ENCODE data around the gene TBC1D16. TPM values are rescaled to one million over a fixed set of nuclear protein-coding genes. Genes with fewer than 3 reads are reported as not detected.
"Not testable (repeated sequence)": the region's sequence is repeated elsewhere in the genome, so short reads cannot be mapped to it uniquely, and the experiment has no call there.

TBC1D16 gene
- total RNA-seq, 1 donor from 2014 or later: 38.4 TPM

DNA sequence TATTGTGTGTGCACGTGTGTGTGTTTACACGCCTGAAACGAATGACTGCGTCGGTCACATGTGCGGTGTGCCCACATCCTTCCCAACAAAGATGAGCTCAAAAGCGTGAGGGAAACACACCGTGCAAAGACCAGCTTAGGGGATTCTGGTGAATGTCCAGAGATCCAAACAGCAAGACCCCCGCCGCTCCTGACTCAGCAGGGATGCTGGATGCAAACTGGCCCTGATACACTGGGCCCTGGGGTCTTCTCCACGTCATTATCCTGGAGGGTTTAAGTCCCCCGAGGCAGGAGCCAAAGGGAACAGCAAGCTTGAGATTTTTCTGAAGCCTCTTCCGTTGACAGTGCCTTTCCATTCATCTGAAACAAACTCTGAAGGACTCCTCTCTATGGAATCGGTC is 59.2 kb downstream of the TBC1D16 start:
- DNase-seq (ENCODE audit: low spot score): no peak

DNA sequence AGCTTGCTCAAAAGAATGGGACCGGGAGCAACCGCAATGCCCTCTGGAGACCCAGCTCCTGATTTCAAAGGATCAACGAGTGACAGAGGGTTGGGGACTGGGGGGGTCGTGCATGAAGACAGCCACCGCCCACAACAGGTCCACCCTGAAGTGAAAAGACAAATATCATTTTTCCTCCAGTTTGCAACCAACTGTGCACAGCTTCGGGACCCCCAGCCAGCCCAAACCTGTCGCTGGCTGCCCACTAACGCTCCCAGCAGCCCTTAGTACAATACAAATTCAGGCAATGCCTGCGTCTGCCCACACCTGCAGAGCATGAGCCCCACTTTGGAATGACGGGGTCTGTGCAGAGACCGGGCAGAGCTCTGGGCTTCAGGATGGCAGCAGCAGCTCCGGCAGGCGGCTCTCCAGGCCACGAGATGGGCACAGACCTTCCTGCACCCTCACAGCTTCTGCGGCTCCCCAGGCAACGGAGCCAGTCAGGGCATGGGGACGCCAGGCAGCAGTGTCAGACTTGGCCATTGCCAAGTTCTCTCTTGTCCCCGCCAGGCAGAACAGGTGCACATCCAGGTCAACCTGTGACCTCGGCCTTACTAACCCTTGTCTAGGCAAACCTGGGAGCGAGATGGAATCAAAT is 60.1 kb downstream of the TBC1D16 start:
- DNase-seq (ENCODE audit: low spot score): no peak

DNA sequence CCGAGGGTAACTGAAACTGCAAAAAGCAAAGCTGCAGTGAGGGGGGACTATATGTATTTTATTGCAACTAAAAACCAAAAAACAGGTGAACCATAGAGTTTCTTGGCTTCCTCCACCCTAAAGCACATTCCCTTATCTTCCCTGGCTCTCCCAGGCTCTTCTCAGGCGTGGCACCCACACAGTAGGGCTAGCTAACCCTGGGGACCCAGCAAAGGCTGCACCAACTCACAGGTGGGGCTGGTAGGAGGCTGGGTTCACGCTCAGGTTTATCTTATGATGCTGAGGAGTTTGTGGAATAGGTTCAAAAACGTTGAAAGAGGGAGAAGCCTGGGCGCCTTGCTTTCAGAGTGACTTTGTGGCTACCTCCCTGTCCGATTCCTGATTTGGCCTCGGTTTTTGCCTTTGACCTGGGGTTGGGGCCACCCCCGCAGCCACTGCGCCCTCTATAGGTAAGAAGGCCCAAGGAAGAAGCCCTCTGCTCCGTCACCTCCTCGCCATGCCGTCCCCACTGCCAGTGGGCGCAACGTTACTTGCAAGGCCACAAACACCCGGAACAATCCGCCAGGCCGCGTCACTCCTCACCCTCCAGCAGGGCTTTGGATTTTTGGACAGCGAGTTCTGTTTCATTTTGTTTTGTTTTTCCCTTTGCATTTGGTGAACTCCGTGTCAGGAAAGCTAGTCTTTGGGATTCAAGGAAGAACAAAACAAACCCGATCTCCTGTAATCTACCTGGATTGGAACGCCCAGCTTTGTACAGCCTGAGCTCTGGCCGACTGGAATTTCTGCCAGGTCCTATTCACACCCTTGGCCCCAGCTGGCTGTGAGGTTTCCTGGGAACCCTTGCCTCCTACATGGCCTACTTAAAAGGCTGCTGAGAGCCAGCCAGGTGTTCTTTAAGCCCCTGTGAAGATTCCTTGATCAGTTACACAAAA is 60.8 kb downstream of the TBC1D16 start:
- no peak for DNase-seq (ENCODE audit: low spot score)

DNA sequence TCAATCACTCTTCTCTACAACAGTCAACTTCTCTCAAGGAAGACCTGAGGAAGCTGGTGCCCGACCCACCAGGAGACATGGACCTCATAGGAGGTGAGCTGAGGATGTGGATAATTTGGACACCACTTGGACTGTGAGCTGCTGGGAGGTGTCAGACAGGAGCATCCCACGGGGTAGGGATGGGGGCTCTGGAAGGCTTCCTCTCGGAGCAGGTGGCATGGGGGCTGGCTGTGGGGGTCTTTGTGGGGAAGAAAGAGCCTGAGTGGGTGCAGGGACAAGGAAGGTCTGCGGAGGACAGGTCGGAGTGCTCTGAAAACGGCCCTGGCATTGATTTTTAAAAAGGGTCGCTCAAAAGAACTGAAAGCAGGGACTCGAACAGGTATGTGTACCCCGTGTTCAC is 64.0 kb downstream of the TBC1D16 start:
- DNase-seq (ENCODE audit: low spot score): no peak

DNA sequence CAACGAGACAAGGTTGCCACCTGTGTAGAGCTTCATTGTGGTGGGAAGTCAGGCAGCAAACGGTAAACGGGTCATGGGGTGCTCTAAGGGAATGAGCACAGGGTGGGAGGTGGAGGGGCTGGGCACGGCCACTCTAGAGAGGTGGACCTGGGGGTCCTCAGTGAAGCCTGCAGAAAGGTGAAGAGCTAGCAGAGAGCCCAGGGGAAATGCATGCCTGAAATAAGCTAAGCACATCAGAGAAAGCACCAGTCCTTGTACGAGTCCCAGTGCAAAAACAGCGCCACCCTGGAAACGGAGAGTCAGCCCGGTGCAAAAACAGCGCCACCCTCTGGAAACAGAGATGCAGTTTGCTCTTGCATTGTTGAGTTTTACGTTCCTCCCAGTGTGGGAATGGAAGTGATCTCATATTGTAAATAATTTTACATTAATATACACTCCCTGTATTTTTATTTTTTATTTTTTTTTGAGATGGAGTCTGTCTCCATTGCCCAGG is 65.0 kb downstream of the TBC1D16 start:
- no peak for DNase-seq (ENCODE audit: low spot score)

DNA sequence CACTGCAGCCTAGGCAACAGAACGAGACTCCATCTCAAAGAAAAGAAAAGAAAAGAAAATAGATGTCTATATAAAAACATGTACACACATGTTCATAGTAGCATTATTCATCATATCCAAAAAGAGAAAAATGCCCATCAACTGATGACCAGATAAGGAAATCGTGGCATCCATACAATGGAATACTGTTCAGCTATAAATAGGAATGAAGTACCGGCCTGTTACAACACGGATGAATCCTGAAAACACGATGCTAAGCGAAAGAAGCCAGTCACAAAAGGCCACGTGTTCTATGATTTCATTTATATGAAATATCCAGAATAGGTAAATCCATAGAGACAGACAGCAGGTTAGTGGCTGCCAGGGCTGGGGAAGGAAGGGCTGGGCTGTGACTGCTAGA is 65.8 kb downstream of the TBC1D16 start:
- no peak for DNase-seq (ENCODE audit: low spot score)

DNA sequence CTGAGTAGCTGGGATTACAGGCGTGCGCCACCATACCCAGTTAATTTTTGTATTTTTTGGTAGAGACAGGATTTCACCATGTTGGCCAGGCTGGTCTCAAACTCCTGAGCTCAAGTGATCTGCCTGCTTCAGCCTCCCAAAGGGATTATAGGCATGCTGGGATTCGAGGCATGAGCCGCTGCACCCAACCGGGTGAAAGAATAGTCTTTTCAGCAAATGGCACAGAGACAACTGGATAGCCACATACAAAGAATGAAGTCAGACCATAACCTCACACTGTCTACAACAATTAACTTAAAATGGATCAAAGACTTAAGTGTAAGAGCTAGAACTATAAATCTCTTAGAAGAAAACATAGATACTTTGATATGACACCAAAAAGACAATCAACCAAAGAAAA is 67.6 kb downstream of the TBC1D16 start:
- DNase-seq (ENCODE audit: low spot score): no peak

DNA sequence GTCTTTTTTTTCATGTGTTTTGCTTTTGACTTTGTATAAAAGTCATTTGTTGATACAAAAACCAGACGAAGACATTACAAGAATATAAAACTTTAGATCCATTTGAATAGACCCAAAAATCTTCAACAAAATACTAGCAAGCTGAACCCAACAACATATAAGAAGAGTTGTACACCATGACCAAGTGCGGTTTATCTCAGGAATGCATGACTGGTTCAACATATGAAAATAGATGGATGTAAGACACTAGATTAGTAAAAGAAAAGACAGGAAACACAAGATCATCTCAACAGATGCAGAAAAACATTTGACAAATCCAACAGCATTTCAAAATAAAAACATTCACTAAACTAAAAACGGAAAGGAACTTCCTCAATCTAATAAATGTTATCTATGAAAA is 69.0 kb downstream of the TBC1D16 start:
- DNase-seq (ENCODE audit: low spot score): no peak

DNA sequence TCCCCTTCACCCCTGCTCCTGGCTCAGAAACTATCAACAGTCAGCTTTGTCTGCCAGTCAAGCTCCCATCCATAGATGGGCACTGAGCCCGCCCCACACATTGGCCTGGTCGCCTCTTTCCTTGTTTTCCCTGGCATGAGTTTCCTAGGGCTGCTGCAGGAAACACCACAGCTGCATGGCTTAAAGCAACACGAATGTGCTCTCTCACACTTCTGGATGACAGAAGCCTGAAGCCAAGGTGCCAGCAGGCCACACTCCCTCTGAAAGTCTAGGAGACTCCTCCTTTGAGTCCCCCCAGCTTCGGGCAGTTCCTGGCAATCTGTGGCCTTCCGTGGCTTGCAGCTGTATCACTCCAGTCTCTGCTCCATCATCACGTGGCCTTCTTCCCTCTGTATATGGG is 69.9 kb downstream of the TBC1D16 start:
- DNase-seq (ENCODE audit: low spot score): no peak

DNA sequence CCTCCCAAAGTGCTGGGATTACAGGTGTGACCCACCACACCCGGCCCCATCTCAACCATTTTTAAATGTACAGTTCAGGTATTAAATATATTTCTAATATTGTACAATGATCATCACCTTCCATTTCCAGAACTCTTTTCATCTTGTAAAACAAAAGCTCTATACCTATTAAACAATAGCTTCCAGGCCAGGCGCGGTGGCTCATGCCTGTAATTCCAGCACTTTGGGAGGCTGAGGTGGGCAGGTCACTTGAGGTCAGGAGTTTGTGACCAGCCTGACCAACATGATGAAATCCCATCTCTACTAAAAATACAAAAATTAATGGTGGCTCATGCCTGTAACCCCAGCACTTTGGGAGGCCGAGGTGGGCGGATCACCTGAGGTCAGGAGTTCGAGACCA is 73.2 kb downstream of the TBC1D16 start:
- not testable (repeated sequence) for DNase-seq (ENCODE audit: low spot score)

DNA sequence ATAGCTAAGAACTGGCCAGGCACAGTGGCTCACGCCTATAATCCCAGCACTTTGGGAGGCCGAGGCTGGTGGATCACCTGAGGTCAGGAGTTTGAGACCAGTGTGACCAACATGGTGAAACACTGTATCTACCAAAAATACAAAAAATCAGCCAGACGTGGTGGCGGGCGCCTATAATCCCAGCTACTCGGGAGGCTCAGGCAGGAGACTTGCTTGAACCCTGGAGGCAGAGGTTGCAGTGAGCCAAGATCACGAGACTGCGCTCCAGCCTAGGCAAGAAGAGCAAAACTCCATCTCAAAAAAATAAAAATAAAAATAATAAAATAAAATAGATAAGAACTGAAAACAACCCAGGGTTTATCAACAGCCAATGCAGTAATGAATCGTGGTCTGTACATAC is 74.1 kb downstream of the TBC1D16 start:
- not testable (repeated sequence) for DNase-seq (ENCODE audit: low spot score)

DNA sequence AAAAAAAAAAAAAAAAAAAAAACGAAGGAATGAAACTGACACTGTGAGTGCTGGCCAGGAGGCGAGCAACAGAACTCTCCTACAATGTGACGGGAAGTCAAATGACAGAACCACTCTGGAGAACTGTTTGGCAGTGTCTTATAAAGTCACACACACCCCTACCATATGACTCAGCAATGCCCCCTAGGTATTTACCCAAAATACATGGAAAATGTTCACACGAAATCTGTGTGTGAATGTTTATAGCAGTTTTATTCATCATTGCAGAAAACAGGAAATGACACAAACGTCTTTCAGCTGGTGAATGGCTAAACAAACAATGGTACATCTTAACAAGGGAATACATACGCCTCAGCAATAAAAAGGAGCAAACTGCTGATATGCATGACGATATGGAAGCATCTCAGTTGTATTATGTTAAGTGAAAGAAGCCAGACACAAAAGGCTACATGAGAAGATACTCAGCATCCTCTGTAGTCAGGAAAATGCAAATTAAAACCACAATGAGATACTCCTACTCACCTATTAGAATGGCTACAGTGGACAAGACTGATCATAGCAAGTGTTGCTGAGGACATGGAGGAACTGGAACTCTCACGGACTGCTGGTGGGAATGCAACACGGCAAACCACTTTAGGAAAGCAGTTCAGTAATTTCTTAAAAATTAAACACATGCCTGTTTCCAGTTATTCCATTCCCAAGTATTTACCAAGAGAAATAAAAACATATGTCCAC is 74.7 kb downstream of the TBC1D16 start:
- DNase-seq (ENCODE audit: low spot score): no peak

DNA sequence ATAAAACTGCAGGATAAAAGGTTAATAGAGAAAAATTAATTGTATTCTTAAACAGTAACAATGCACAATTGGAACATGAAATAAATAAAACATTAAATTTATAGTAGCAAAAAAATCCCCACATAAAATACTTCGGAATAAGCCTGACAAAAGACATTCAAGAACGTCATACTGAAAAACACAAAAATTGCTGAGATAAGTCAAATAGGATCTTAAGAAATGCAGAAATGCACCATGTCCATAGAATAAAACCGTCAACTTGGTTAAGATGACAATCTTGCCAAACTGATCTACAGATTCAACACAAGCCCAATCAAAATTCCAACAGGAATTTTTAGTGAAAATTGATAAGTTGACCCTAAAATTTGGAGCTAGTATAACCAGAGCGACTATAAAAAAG is 76.6 kb downstream of the TBC1D16 start:
- no peak for DNase-seq (ENCODE audit: low spot score)

DNA sequence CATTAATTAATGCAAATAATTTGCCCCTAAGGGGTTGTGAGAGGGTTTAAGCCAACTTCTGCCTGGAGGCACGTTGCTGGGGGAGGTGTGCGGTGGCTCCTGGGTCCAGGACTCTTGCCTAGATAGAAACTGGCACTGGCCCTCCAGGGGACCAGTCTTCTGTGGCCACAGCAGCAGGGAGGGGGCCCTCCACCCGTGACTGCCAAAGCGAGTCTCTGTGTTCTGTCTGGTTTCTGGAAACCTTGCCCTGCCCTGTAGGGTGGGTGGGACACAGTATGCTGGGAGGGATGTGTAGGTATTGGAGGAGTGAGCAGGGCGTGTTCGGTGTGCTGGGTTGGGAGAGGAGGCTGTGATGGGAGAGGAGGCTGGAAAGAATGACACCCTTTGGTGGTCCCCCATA is 78.8 kb downstream of the TBC1D16 start:
- DNase-seq (ENCODE audit: low spot score): no peak

DNA sequence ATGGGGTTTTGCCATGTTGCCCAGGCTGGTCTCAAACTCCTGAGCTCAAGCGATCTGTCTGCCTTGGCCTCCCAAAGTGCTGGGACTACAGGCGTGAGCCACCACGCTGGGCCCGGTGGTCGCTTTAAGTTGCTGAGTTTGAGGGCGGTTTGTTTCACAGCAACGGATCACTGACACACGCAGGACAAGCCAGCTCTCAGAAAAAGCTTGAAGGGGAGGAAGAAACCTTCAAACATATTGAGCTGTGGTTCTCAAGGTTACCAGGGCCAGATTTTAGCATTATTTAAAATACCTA is 79.3 kb downstream of the TBC1D16 start:
- not testable (repeated sequence) for DNase-seq (ENCODE audit: low spot score)

DNA sequence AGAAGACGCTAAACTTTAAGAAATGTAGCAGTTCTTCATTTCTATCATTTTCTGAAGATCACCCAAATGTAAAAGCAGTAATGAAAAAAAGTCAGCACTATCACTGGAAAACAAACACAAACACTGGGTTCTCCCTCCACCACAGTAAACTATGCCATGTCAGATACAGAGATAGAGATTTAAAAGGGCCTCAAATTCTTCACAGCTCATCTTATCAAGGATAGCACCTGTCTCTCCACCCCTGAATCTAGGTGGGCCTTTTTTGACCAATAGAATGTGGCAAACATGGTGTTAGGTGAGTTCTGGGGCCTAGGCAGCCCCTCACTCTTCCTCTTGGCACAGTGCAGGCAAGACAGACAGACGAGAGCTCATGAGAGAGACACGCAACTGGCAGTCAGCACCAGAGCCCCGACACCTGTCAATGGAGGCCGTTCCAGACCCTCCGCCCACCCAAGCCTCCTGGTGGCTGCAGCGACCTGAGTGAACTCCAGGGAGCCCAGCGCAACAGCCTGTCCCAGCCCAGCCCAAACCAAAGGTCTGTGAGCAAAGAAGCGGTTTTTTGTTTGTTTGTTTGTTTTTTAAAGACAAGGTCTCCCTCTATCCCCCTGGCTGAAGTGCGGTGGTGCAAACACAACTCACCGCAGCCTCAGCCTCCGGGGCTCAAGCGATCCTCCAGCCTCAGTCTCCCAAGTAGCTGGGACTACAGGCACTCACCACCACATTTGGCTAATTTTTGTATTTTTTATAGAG is 79.8 kb downstream of the TBC1D16 start:
- no peak for DNase-seq (ENCODE audit: low spot score)

DNA sequence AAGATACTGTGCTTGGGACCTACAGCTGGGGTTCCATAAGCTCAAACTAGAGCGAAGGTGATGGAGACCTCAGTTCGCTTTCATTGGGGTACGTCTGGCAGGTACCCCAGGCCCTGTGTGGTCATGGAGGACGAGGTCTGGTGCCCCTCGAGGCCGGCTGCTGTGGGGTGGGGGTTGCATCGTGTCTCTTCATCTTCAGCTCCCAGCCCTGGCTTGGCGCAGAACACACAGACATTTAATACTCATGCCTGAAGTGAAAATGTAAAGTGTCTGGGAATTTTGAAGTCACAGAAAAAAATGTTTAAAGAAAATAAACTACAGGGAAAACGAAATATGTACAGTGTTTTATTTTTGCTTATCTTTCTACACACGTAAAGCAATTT is 80.5 kb downstream of the TBC1D16 start:
- DNase-seq (ENCODE audit: low spot score): no peak

DNA sequence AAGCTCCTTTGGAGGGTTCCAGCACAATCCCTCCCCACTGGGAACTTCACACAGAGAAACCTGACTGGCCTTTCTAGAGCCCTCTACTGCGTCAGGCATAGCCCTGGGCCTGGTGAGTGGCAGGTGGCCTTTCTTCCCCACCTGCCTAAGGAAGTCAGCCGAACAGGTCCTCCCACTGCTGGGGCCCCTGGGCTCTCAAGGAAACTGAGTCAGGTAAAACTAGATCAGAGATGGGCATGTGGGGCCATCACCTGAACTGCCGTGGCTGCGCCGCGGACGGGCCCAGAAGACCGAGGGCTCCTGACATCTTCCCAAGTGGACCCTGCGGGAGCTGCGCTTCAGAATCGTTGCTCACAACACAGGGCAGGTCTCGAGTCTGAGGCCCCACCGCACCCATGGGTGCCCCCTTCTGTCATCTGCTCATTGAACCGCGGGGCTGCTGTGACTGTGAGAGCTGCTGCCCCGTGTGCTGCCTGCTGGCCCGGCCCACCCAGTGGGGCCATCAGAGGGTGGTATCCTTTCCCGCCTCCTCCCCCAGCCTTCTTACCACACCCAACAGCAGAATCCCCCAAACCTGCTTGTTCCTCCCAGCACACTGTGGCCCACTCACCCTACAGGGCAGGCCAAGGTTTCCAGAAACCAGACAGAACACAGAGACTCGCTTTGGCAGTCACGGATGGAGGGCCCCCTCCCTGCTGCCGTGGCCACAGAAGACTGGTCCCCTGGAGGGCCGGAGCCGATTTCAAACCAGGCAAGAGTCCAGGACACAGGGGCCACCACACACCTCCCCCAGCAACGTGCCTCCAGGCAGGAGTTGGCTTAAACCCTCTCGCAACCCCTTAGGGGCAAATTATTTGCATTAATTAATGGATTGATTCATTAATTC is 81.1 kb downstream of the TBC1D16 start:
- DNase-seq (ENCODE audit: low spot score): no peak

DNA sequence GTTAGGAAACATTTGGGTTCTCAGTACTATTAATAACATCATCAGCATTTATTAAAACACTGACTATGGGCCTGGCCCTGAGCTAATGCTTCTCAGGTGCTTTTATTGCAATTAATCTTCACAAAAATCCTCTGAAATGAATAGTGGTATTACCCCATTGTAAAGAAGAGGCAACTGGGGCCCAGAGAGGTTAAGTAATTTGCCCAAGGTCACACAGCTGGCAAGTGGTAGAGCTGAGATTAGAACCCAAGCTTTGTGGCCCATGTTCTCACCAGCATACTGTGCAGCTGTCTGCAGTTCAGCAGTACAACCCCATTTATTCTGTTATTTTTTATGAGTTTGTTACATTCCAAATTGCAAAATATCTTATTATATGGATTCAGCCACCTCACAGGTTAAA is 82.3 kb downstream of the TBC1D16 start:
- no peak for DNase-seq (ENCODE audit: low spot score)

DNA sequence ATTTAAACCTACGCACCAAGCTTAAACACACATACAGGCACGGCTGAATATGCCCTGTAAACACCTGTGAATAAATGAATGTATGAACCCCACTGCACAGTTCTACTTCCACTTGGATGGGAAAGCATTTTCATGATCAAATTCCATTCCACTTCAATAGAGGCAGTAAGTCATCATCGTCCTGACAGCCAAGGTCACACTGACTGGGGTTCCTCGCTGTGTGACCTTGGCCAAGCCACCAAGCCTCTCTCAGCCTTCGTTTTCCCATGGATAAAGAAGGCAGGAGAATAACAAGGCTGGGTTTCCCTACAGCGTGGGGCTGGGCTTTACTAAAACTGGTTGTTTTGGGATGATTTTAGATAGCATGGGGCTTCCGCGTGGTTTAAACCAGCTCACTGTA is 82.8 kb downstream of the TBC1D16 start:
- no peak for DNase-seq (ENCODE audit: low spot score)
